Measurements from ENCODE around the gene PAPPA2. TPM values are rescaled to one million over a fixed set of nuclear protein-coding genes. Genes with fewer than 3 reads are reported as not detected.
A peak's percentile ranks its signal among the peaks of the same experiment; 100 is the strongest.

PAPPA2 gene
- total RNA-seq, 1 experiment from 2014 or later = 0.81 TPM

DNA sequence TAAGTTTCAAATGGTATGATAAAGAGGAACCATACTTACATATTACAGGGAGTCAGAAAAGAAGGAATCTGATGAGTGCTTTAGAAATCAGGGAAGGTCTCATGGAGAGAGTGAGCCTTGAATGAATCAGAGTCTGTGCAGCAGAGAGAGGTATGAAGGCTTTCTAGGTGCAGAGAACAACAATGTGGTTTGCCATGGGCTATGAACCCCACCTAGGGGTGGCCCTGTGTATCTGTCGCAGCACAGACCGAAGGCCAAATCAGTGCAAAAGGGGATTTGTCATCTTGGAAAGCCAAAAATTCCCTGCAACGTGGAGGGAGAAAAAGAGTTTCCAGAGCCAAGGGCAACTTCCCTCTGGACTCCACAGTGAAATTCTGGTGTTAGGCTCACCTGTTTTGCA, 3.5 kb downstream of the PAPPA2 start:
- Histone ChIP-seq H3K23me2 (ENCODE audit: insufficient read length, low read depth, low read length, poor library complexity, severe bottlenecking) (no peaks in the 10 kb centered on the region), H4K5ac (ENCODE audit: insufficient read length, low read depth, low read length) (no peak overlapping the region), H2BK5ac (ENCODE audit: insufficient read length, low read length) (no peak overlapping the region), H4K8ac (replicated peaks; ENCODE audit: insufficient read length, low read depth, low read length) (no peak overlapping the region), H2BK120ac (ENCODE audit: low read depth, low read length, poor library complexity, severe bottlenecking) (no peak overlapping the region), H2AFZ (ENCODE audit: low read length) (no peak overlapping the region), H3K9me3 (ENCODE audit: control insufficient read depth, low read depth, low read length) (no peaks in the 10 kb centered on the region), H3K27me3 (ENCODE audit: insufficient read depth, low read length) (no peaks in the 10 kb centered on the region), H3K79me2 (ENCODE audit: insufficient read depth, low read length) (no peaks in the 10 kb centered on the region), H3K14ac (ENCODE audit: insufficient read depth, low read length) (no peak overlapping the region), H3K18ac (ENCODE audit: insufficient read length, low read depth, low read length) (no peak overlapping the region), H3K56ac (ENCODE audit: insufficient read length, low read depth, low read length) (no peak overlapping the region), H4K91ac (ENCODE audit: insufficient read length, low read depth, low read length) (no peak overlapping the region), H4K20me1 (ENCODE audit: control insufficient read depth, insufficient read depth, insufficient read length) (no peaks in the 10 kb centered on the region), H3K4me2 (ENCODE audit: insufficient read depth, insufficient read length, low read length) (no peak overlapping the region), H2BK12ac (ENCODE audit: insufficient read length, low read depth, low read length) (no peak overlapping the region), H3K23ac (ENCODE audit: insufficient read length, low read depth, low read length) (no peak overlapping the region), H3K4ac (ENCODE audit: low read depth, low read length) (no peak overlapping the region), H3T11ph (ENCODE audit: low read length) (no peak overlapping the region), H2AK5ac (ENCODE audit: insufficient read length, low read length) (no peak overlapping the region), H3K9ac (ENCODE audit: extremely low read depth, insufficient read length, low read length) (no peak overlapping the region), H3K27ac (ENCODE audit: insufficient read length, low read depth, low read length) (no peak overlapping the region), H2BK15ac (ENCODE audit: low read depth, low read length) (no peak overlapping the region), H2BK20ac (ENCODE audit: low read depth, low read length, poor library complexity, severe bottlenecking) (no peak overlapping the region), H3K4me1 (ENCODE audit: insufficient read depth, low read length) (no peaks in the 10 kb centered on the region; the same call in 1 of the 2 replicates), H3K79me1 (ENCODE audit: insufficient read depth, low read depth, low read length, poor library complexity, severe bottlenecking) (no peaks in the 10 kb centered on the region)
- Mint-ChIP-seq H3K36me3 (ENCODE audit: insufficient read depth in 1 of 3, low read depth in 3 of 3) (no peaks in the 10 kb centered on the region), H3K4me1 (0 out of 4 replicates have a peak, but pooled peaks cover 0 to 3% of the 10 kb centered on the region in 2 experiments), H3K4me3 (no peak overlapping the region), H3K27ac (no peak overlapping the region), H3K27me3 (ENCODE audit: low read depth) (peaks cover 2% of the 10 kb centered on the region; the same call in 1 of the 2 replicates), H3K9me3 (no peaks in the 10 kb centered on the region)
- TF ChIP-seq, protein P1, sequence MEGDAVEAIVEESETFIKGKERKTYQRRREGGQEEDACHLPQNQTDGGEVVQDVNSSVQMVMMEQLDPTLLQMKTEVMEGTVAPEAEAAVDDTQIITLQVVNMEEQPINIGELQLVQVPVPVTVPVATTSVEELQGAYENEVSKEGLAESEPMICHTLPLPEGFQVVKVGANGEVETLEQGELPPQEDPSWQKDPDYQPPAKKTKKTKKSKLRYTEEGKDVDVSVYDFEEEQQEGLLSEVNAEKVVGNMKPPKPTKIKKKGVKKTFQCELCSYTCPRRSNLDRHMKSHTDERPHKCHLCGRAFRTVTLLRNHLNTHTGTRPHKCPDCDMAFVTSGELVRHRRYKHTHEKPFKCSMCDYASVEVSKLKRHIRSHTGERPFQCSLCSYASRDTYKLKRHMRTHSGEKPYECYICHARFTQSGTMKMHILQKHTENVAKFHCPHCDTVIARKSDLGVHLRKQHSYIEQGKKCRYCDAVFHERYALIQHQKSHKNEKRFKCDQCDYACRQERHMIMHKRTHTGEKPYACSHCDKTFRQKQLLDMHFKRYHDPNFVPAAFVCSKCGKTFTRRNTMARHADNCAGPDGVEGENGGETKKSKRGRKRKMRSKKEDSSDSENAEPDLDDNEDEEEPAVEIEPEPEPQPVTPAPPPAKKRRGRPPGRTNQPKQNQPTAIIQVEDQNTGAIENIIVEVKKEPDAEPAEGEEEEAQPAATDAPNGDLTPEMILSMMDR (conservative IDR thresholded peaks at IDR 0.05) = peak; percentile 80
- no CpG with 5 or more reads among the region's 3 CpGs for WGBS (ENCODE audit: extremely low coverage, insufficient read length, low lambda C conversion rate)
- DNase-seq = peak; percentile 46
